HAP-1 (cell line): ENCODE measurements around the gene PGP.
A peak's percentile ranks its signal among the peaks of the same experiment; 100 is the strongest.

Source experiments
- DNase-seq, 2 experiments: peaks; one replicate each; pipeline ENCODE4 v3.0.0-alpha.2; 2016 to 2020; ENCODE audit warnings: low spot score in 2 of 2
- H3K27me3 ChIP-seq: fragments of 250-450 bp; sonication (Bioruptor Pico); 2 replicates; pipeline ENCODE4 v1.5.1; 2020; ENCODE audit warnings: low read depth, mild to moderate bottlenecking, moderate library complexity
- H3K36me3 ChIP-seq: fragments of 250-450 bp; sonication (Bioruptor Pico); replicated peaks from 2 replicates; pipeline ENCODE4 v1.5.1; 2020; ENCODE audit warnings: mild to moderate bottlenecking
- H3K4me1 ChIP-seq: fragments of 250-450 bp; sonication (Bioruptor Pico); 2 replicates; pipeline ENCODE4 v1.5.1; 2020; ENCODE audit warnings: mild to moderate bottlenecking
- H3K4me3 ChIP-seq: fragments of 250-450 bp; sonication (Bioruptor Pico); 2 replicates; pipeline ENCODE4 v1.5.1; 2020; ENCODE audit warnings: mild to moderate bottlenecking, moderate library complexity
- H3K9me3 ChIP-seq: fragments of 250-450 bp; sonication (Bioruptor Pico); 2 replicates; pipeline ENCODE4 v1.5.1; 2020; ENCODE audit warnings: mild to moderate bottlenecking, moderate library complexity
- in situ Hi-C: fragments of 300-500 bp; cut with MboI; formaldehyde crosslinking; loops from 3 replicates; pipeline ENCODE4 v1.14.3; 2020; ENCODE audit warnings: low sequenced_read_pairs, inconsistent platforms, mixed read lengths

The PGP gene

DNA sequence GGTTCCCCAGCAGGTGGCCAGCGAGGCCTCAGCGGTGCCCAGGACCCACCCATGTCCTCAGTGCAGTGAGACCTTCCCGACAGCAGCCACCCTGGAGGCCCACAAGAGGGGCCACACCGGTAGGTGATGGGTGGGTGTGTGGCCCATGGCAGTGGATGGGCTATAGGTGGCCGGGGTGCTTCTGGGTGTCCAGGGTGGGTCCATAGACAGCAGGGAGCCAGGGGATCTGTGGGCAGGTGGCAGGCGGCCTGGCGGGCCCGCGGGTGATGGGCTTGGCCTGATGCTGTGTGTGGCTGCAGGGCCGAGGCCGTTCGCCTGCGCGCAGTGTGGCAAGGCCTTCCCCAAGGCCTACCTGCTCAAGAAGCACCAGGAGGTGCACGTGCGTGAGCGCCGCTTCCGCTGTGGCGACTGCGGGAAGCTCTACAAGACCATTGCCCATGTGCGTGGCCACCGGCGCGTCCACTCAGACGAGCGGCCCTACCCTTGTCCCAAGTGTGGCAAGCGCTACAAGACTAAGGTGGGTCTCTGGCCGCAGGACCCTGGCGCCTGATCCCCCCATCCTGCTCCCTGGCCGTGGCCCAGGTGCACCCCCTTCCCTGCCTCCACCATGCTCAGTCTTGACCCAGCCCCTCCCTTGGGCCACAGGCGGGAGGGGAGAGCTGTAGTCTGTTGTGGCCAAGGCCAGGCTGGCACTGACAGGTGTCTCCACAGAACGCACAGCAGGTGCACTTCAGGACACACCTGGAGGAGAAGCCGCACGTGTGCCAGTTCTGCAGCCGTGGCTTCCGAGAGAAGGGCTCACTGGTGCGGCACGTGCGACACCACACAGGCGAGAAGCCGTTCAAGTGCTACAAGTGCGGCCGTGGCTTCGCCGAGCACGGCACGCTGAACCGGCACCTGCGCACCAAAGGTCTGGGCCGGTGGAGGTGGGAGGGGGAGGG lies 19.5 kb upstream of the PGP start:
- in situ Hi-C loops, result no loop called here
- Histone ChIP-seq H3K4me3 (no peak overlapping the region), H3K9me3 (no peaks in the 10 kb centered on the region), H3K36me3 (peaks cover 49% of the 10 kb centered on the region), H3K27me3 (no peaks in the 10 kb centered on the region), H3K4me1 (no peaks in the 10 kb centered on the region)
- DNase-seq, result no peak

- Histone ChIP-seq H3K4me3 (no peak overlapping the region), H3K9me3 (no peaks in the 10 kb centered on the region), H3K27me3 (no peaks in the 10 kb centered on the region), H3K4me1 (no peaks in the 10 kb centered on the region), H3K36me3 (peaks cover 59% of the 10 kb centered on the region)
- in situ Hi-C loops, result no loop called here
- no peak for DNase-seq
Observed at GRCh38 chr16:2233046-2233775, 18.6 kb upstream of the PGP start.

GRCh38 chr16:2232094-2232990 lies 17.7 kb upstream of the PGP start:
- in situ Hi-C loops, result no loop called here
- Histone ChIP-seq H3K27me3 (no peaks in the 10 kb centered on the region), H3K36me3 (peaks cover 63% of the 10 kb centered on the region), H3K4me3 (no peak overlapping the region), H3K4me1 (no peaks in the 10 kb centered on the region), H3K9me3 (no peaks in the 10 kb centered on the region)
- DNase-seq, result no peak

GRCh38 chr16:2231016-2231931 lies 16.6 kb upstream of the PGP start:
- H3K4me3 ChIP-seq, result no peak overlapping the region
- H3K9me3 ChIP-seq, result no peaks in the 10 kb centered on the region
- no peaks in the 10 kb centered on the region for H3K4me1 ChIP-seq
- peaks cover 65% of the 10 kb centered on the region for H3K36me3 ChIP-seq
- no peak for DNase-seq
- in situ Hi-C loops, result no loop called here
- H3K27me3 ChIP-seq, result no peaks in the 10 kb centered on the region

DNA sequence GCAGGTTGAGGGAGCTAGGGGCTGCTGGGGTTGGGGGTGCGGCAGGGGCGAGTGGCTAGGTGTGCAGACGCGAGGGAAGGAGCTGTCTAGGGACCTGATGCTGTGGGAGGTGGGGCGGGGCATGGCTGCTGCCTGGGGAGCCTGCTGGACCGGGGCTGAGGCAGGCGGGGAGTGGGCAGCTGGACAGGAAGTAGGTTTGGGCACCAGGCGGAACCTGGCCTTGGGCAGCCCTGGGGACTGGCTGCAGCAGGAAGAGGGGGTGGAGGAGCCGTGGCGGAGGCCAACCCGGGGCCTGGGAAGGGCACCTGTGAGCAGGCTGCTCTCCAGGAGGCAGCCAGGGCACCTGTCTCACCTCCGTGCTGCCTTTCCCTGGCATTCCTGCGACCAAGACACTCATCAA lies 15.7 kb upstream of the PGP start:
- in situ Hi-C loops, result no loop called here
- Histone ChIP-seq H3K4me1 (no peaks in the 10 kb centered on the region), H3K27me3 (no peaks in the 10 kb centered on the region), H3K4me3 (no peak overlapping the region), H3K36me3 (peaks cover 66% of the 10 kb centered on the region), H3K9me3 (no peaks in the 10 kb centered on the region)
- no peak for DNase-seq

GRCh38 chr16:2229632-2230250 lies 15.1 kb upstream of the PGP start:
- Histone ChIP-seq H3K4me3 (no peak overlapping the region), H3K4me1 (peaks cover 1% of the 10 kb centered on the region; the same call in 1 of the 2 replicates), H3K36me3 (peaks cover 61% of the 10 kb centered on the region), H3K27me3 (no peaks in the 10 kb centered on the region), H3K9me3 (no peaks in the 10 kb centered on the region)
- DNase-seq, result no peak
- in situ Hi-C loops, result no loop called here

DNA sequence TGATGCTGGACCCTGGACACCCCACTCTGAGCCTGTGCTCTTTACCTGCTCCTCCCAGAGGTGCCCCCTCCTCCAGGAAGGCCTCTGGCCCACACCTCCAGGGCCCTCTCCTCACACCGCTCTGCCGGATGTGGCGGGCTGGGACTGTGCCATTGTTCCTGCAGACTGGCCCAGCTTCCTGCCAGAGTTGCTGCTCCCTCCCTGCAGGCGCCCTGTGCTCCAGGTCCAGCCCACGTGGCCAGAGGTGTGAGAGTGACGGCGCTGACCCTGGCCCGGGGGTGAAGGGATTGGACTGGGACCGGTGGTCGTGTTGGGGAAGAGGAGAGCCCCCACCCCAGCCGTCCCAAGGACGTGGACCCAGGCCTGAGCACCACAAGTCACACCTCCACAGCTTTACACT lies 14.5 kb upstream of the PGP start:
- DNase-seq, result no peak
- H3K9me3 ChIP-seq, result no peaks in the 10 kb centered on the region
- no peak overlapping the region for H3K4me3 ChIP-seq
- in situ Hi-C loops, result no loop called here
- peaks cover 5% of the 10 kb centered on the region; the same call in 1 of the 2 replicates for H3K4me1 ChIP-seq
- H3K27me3 ChIP-seq, result no peaks in the 10 kb centered on the region
- H3K36me3 ChIP-seq, result peaks cover 58% of the 10 kb centered on the region

- Histone ChIP-seq H3K4me1 (peaks cover 5% of the 10 kb centered on the region; the same call in 1 of the 2 replicates), H3K9me3 (no peaks in the 10 kb centered on the region), H3K36me3 (peaks cover 56% of the 10 kb centered on the region), H3K4me3 (no peak overlapping the region), H3K27me3 (no peaks in the 10 kb centered on the region)
- in situ Hi-C loops, result no loop called here
- DNase-seq, result no peak
Observed at GRCh38 chr16:2228161-2228824, 13.7 kb upstream of the PGP start.

DNA sequence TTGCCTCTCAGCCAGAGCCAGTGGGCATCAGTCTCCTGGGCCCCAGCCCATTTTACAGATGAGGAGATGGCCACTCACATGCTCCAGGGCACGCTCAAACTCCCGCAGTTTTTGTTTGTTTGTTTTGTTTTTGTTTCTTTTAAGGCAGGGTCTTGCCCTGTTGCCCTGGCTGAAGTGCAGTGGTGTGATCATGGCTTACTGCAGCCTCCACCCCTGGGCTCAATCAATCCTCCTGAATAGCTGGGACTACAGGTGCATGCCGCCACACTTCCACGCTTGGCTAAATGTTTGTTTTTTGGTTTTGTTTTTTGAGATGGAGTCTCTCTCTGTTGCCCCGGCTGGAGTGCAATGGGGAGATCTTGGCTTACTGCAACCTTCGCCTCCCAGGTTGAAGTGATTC lies 12.3 kb upstream of the PGP start:
- DNase-seq, result no peak
- in situ Hi-C loops, result no loop called here
- H3K4me1 ChIP-seq, result peaks cover 9% of the 10 kb centered on the region

GRCh38 chr16:2226245-2226793 lies 11.7 kb upstream of the PGP start:
- peaks cover 38% of the 10 kb centered on the region for H3K36me3 ChIP-seq
- no peak overlapping the region for H3K4me3 ChIP-seq
- no peaks in the 10 kb centered on the region for H3K27me3 ChIP-seq
- in situ Hi-C loops, result no loop called here
- H3K9me3 ChIP-seq, result no peaks in the 10 kb centered on the region
- H3K4me1 ChIP-seq, result peaks cover 9% of the 10 kb centered on the region
- DNase-seq, result no peak

More for the DNA sequence above, 12.3 kb upstream of the PGP start:
- H3K4me3 ChIP-seq, result no peak overlapping the region
- H3K9me3 ChIP-seq, result no peaks in the 10 kb centered on the region
- peaks cover 44% of the 10 kb centered on the region for H3K36me3 ChIP-seq
- H3K27me3 ChIP-seq, result no peaks in the 10 kb centered on the region

- peak in 1 of 2 experiments; percentile 60 for DNase-seq
- no peaks in the 10 kb centered on the region for H3K9me3 ChIP-seq
- in situ Hi-C loops, result no loop called here
- no peaks in the 10 kb centered on the region for H3K27me3 ChIP-seq
- H3K4me3 ChIP-seq, result peak overlapping the region; percentile 85
- H3K4me1 ChIP-seq, result peaks cover 10% of the 10 kb centered on the region
- peaks cover 23% of the 10 kb centered on the region for H3K36me3 ChIP-seq
Observed at GRCh38 chr16:2223942-2224486, 9.4 kb upstream of the PGP start.
